Progenitor cell of endocrine pancreas (in vitro differentiated cells): ENCODE measurements around the gene ASAP2. TPM values are rescaled to one million over a fixed set of nuclear protein-coding genes. Genes with fewer than 3 reads are reported as not detected.

Experiments
- DNase-seq: peaks from one replicate; pipeline ENCODE4 v3.0.0; 2021; ENCODE audit warnings: low spot score; ENCODE audit not compliant: unreplicated experiment
- H3K27ac Mint-ChIP-seq: 2 replicates; pipeline ENCODE4 v1.8.0; 2021; ENCODE audit warnings: mild to moderate bottlenecking, moderate library complexity, mixed read lengths
- H3K27me3 Mint-ChIP-seq: 2 replicates; pipeline ENCODE4 v1.8.0; 2021; ENCODE audit warnings: mixed read lengths
- H3K36me3 Mint-ChIP-seq: 2 replicates; pipeline ENCODE4 v1.8.0; 2022; ENCODE audit warnings: mixed read lengths; ENCODE audit not compliant: insufficient read depth
- H3K4me1 Mint-ChIP-seq: 2 replicates; pipeline ENCODE4 v1.8.0; 2021; ENCODE audit warnings: low read depth, mixed read lengths
- H3K4me3 Mint-ChIP-seq: 2 replicates; pipeline ENCODE4 v1.8.0; 2021; ENCODE audit warnings: low read depth, mild to moderate bottlenecking, moderate library complexity, mixed read lengths
- H3K9me3 Mint-ChIP-seq: 2 replicates; pipeline ENCODE4 v1.8.0; 2021; ENCODE audit warnings: low read depth, mixed read lengths
- total RNA-seq: library from RNA; stranded (reverse); gene quantifications from 2 replicates; pipeline ENCODE4 v1.2.1, GENCODE V29; 2021
- TF ChIP-seq, protein P1 (sequence below): fragments of 200-600 bp; sonication (generic); IDR thresholded peaks from one replicate; pipeline ENCODE4 v1.5.0; 2021; ENCODE audit warnings: antibody characterized with exemption, mild to moderate bottlenecking; ENCODE audit not compliant: unreplicated experiment

ASAP2 gene
- total RNA-seq, 1 donor from 2014 or later: 65.4 TPM

DNA sequence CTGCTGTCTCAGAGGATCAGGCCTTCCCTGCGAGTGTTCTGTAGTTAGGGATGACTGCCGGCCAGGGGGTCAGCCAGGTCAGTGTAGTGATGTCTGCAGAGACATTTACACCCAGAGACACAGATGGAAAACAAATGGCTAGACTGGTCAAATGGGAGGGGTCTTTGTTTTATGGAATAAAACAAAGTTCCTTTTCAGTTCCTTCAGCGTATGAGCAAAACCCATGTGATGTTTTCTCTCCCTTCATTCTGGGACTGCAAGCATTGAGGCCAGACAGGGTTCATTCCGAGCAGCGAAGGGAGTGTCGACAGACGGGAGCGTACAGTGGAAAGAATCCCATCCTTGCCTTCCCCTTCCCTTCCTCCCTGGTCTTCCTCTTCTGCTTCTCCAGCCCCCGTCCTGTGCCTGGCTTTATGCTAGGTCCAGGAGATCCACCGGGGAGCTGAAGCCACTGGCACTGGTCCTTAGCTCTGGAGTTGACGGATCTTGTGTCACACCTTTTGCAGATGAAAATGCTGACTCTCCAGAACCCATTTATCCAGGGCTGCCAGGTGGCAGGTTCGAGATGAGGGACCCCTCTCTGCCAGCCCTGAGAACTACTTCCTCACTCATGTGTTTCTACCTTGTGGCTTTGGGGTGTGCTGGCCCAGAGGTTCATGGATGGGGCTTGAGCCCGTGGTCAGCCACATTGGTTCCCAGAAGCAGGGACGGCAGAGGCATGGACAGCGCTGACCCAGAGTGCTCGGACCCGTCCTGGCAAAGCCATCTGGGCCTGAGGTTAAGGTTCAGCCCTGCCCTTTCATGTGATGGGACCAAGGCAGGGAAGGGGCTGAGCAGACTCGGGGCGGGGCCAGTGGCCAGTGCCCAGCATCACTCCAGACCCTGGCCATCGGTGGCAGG, 192.5 kb downstream of the ASAP2 start:
- no peak for DNase-seq
- TF ChIP-seq, protein P1, sequence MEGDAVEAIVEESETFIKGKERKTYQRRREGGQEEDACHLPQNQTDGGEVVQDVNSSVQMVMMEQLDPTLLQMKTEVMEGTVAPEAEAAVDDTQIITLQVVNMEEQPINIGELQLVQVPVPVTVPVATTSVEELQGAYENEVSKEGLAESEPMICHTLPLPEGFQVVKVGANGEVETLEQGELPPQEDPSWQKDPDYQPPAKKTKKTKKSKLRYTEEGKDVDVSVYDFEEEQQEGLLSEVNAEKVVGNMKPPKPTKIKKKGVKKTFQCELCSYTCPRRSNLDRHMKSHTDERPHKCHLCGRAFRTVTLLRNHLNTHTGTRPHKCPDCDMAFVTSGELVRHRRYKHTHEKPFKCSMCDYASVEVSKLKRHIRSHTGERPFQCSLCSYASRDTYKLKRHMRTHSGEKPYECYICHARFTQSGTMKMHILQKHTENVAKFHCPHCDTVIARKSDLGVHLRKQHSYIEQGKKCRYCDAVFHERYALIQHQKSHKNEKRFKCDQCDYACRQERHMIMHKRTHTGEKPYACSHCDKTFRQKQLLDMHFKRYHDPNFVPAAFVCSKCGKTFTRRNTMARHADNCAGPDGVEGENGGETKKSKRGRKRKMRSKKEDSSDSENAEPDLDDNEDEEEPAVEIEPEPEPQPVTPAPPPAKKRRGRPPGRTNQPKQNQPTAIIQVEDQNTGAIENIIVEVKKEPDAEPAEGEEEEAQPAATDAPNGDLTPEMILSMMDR: no peak
- H3K4me3 Mint-ChIP-seq: no peak overlapping the region
- H3K4me1 Mint-ChIP-seq: peaks cover 4% of the 10 kb centered on the region
- peak overlapping the region; percentile 82 for H3K27ac Mint-ChIP-seq
- H3K27me3 Mint-ChIP-seq: no peaks in the 10 kb centered on the region
- H3K9me3 Mint-ChIP-seq: no peaks in the 10 kb centered on the region
- H3K36me3 Mint-ChIP-seq: peaks cover 19% of the 10 kb centered on the region

DNA sequence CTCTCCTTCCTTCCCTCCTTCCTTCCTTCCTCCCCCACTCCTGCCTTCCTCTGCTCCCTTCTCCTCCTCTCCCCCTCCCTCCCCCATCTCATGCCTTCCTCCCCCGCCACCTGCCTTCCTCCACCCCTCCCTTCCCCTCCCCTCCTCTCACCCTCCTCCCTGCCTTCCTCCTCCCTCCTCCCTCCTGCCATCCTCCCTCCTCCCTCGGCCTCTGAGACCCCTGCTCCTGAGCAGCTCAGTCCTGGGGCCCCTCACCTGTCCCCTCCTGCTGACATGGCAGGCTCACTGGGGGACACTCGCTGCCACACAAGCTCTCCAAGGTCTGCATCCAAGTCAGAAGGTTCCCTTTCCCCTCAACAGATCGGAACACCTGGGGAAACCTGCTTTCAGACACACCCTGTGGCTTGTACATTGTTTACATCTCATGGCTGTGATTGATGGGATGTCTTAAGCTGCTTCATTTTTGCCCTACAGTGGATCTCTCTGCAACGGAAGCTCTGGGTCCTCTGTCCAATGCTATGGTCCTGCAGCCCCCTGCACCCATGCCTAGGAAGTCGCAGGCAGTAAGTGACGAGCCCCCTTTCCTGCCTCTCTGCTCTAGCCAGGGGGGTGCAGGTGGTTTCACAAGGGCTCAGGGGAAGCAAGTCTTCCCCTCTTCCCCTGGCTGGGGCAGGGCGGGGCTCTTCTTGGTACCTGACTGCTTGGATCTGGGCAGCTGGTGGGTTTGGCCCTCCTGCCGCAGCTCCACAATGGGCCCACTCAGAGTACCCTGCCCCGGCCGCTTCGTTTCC, 193.9 kb downstream of the ASAP2 start:
- Mint-ChIP-seq H3K4me3 (no peak overlapping the region), H3K27ac (peak overlapping the region; percentile 92), H3K4me1 (peaks cover 4% of the 10 kb centered on the region), H3K36me3 (peaks cover 17% of the 10 kb centered on the region), H3K27me3 (no peaks in the 10 kb centered on the region), H3K9me3 (no peaks in the 10 kb centered on the region)
- no peak for DNase-seq
- TF ChIP-seq, protein P1: no peak

DNA sequence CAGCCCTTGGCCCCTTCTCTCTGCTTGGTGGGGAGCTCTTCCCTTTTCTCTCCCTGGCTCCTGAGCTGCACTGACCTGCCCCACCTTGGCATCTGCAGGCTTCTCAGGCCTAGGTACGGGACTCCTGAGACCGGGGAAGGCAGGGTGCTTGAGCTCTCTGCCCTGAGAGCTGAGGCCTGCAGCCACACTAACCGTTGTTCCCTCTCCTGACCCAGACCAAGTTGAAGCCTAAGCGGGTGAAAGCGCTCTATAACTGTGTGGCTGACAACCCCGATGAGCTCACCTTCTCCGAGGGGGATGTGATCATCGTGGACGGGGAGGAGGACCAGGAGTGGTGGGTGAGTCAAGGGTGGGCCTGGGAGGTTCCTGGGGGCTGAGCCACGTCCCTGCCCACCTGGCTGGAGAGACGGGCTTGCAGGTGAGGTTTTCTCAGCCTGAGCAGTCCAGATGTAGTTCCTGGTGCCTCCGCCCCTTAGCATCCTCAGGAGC, 194.5 kb downstream of the ASAP2 start:
- Mint-ChIP-seq H3K27ac (peak overlapping the region; percentile 89), H3K4me3 (no peak overlapping the region), H3K4me1 (peaks cover 4% of the 10 kb centered on the region), H3K27me3 (no peaks in the 10 kb centered on the region), H3K36me3 (peaks cover 15% of the 10 kb centered on the region), H3K9me3 (no peaks in the 10 kb centered on the region)
- TF ChIP-seq, protein P1: no peak
- DNase-seq: no peak

DNA sequence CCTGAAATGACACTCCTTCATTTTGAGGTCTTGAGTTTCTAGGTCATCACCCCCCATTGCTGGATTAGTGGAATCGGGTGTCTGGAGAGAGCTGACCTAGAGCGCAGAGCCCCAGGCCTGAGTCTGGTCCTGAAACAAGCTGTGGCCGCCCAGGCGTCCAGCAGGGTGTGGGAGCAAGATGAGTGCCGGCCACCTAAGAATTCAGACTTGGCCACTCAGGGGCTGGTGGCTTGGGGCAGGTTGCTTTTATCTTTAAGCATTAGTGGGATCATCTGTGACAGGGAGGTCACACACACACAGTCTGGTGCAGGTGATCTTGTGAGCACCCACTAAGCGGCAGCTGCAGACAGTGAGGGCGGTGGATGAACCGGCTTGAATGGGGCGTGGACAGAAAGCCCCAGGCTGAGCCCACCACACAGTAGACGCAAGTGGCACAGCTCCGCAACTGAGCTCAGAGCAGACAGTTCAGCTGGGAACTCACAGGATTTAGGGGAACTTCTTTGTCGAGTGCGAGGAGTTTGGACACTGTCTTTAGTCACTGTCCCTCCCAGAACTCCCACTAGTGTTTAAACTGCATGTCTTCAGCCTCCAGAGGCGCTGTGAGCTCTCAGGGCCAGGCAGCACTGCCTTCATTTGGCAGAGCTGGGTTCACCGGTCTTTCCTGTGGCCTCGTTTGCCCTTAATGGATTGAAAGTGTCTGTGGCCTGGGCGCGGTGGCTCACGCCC, 195.2 kb downstream of the ASAP2 start:
- Mint-ChIP-seq H3K4me1 (peaks cover 6% of the 10 kb centered on the region), H3K9me3 (no peaks in the 10 kb centered on the region), H3K27ac (no peak overlapping the region), H3K4me3 (no peak overlapping the region), H3K36me3 (peaks cover 16% of the 10 kb centered on the region), H3K27me3 (no peaks in the 10 kb centered on the region)
- TF ChIP-seq, protein P1: no peak
- DNase-seq: no peak

DNA sequence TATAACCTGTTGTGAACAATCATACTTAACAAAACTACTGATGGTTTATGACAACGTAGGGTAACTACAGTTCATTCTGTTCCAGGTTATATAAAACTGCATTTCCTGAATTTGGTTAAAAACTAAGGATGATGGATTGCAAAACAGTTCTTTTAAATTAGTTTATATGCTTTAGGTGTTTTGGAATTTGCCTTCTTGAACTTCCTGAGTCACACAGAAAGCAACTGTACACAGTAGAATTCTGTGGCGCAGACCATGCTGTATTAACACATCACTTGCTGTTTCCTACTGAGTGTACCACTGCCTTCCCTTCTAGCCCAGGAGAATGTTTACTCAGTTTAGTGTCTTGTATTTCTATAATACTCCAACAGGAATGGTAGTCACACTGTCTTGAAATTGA, 197.3 kb downstream of the ASAP2 start:
- H3K27ac Mint-ChIP-seq: no peak overlapping the region
- DNase-seq: no peak
- H3K9me3 Mint-ChIP-seq: no peaks in the 10 kb centered on the region
- peaks cover 12% of the 10 kb centered on the region for H3K36me3 Mint-ChIP-seq
- H3K4me3 Mint-ChIP-seq: no peak overlapping the region
- no peaks in the 10 kb centered on the region for H3K27me3 Mint-ChIP-seq
- TF ChIP-seq, protein P1: no peak
- peaks cover 17% of the 10 kb centered on the region for H3K4me1 Mint-ChIP-seq
